GM18519 (cell line): Measurements from ENCODE around the gene NR2C2AP.
"Not testable (repeated sequence)": the region's sequence is repeated elsewhere in the genome, so short reads cannot be mapped to it uniquely, and the experiment has no call there.

Source experiments
- ATAC-seq: cut with Tn5 transposase; IDR thresholded peaks from one replicate; pipeline ENCODE4 v1.9.1; 2021; ENCODE audit warnings: mild to moderate bottlenecking, moderate library complexity; ENCODE audit not compliant: unreplicated experiment, low FRiP score

The NR2C2AP gene, protein sequence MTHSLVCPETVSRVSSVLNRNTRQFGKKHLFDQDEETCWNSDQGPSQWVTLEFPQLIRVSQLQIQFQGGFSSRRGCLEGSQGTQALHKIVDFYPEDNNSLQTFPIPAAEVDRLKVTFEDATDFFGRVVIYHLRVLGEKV

GRCh38 chr19:19203012-19203856 lies at the start of gene NR2C2AP:
TSS of gene NR2C2AP (minus strand) at chr19:19203414. CDS start at chr19:19203060, 354 bp downstream.
- peak; percentile 43 for ATAC-seq

- no peak for ATAC-seq
These were observed 47.1 kb upstream of the NR2C2AP start for GRCh38 chr19:19250196-19250801.

- no peak for ATAC-seq
These were observed 37.3 kb upstream of the NR2C2AP start for GRCh38 chr19:19240476-19240875.

DNA sequence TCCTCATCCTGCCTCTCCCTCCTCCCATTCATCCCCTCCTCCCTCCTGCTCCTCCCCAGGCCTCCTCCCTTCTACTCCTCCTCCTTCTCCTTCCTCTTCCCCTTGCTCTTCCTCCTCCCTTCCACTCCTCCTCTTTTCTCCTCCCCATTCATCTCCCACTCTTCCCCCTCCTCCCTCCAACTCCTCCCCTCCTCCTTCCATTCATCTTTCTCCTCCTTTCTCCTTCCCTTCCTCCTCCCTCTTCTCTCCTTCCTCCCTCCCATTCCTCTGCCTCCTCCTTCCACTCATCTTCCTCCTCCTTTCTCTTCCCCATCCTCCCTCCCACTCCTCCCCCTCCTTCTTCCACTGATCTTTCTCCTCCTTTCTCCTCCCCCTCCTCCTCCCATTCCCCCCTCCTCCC lies 36.5 kb upstream of the NR2C2AP start:
- ATAC-seq, result no peak

DNA sequence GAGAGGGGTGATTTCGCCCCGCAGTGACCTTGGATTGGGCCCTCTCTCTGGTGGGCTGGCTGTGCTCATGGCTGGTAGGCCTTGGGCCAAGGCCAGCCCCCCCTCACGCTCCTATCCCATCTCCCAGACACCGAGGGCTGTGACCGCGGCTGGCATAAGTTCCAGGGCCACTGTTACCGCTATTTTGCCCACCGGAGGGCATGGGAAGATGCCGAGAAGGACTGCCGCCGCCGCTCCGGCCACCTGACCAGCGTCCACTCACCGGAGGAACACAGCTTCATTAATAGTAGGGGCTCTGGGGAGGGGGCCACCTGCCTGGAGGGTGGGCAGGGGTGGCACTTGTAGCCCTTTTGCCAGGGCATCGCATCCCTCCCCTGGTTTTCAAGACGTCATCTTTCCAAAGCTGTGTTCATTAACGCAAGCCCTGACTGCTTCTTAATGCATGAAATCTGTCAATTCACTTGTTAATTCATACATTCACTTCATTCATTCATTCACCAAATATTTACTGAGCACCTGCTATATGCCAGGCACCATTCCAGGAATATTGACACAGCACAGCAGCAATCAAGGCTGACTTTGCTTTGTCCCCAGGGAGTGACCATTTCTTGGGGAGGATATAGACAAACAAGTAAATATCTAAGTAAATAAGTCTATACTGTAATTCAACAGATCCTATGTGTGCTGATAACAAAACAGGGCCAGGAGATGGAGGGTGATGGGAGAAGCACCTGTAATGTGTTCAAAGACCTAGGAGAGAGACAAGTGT lies 35.1 kb upstream of the NR2C2AP start:
- no peak for ATAC-seq

DNA sequence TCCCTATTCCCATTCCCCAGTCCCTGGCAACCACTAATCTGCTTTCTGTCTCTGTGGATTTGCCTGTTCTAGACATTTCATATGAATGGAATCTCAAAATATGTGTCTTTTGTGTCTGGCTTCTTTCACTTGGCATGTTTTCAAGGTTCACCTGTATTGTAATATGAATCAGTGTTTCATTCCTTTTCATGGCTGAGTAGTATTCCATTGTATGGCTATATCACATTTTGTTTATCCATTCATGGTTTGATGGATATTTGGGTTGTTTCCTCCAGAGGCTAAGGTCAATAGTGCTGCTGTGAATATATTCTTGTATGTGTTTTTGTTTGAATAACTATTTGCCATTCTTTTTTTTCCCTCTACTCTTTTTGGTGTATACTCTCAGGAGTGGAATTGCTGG lies 33.0 kb upstream of the NR2C2AP start:
- ATAC-seq, result no peak

GRCh38 chr19:19234220-19234816 lies 31.1 kb upstream of the NR2C2AP start:
- no peak for ATAC-seq

- ATAC-seq, result no peak
These were observed 29.1 kb upstream of the NR2C2AP start for GRCh38 chr19:19232261-19232721.

DNA sequence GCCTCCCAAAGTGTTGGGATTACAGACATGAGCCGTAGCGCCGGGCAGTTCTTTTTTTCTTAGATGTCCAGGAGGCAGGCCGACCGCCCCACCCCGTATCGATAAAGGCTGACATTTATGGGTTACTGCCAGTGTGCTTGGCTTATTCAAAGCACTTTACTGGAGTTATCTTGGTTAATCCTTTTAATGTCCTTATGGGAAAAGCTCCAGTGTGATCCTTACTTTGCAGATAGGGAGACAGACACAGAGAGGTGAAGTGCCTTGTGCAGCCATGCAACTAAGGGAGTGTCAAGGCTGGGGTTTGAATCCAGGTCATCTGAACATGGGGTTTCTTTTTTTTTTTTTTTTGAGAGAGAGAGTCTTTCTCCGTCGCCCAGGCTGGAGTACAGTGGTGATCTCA lies 27.8 kb upstream of the NR2C2AP start:
- no peak for ATAC-seq

DNA sequence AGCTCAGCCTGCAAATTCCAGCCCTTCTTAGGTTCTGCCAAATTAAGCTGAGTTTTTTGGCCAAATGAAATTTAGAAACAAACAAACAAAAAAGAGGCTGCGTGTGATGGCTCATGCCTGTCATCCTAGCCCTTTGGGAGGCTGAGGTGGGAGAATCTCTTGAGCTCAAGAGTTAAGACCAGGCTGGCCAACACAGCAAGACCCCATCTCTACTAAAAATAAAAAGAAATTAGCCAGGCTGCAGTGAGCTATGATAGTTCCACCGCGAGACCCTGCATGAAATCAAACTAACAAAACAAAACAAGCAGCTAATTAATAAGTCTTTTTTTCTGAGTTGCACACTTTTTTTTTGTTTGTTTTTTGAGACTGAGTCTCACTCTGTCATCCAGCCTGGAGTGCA lies 26.5 kb upstream of the NR2C2AP start:
- no peak for ATAC-seq

DNA sequence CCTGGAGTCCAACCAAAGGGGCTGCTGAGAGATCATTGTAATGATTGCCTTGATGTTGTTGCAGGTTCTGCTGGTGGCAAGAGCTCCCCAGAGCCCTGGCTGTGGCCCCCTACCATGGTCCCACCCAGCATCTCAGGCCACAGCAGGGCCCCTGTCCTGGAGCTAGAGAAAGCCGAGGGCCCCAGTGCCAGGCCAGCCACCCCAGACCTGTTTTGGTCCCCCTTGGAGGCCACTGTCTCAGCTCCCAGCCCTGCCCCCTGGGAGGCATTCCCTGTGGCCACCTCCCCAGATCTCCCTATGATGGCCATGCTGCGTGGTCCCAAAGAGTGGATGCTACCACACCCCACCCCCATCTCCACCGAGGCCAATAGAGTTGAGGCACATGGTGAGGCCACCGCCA lies 24.0 kb upstream of the NR2C2AP start:
- ATAC-seq, result no peak

DNA sequence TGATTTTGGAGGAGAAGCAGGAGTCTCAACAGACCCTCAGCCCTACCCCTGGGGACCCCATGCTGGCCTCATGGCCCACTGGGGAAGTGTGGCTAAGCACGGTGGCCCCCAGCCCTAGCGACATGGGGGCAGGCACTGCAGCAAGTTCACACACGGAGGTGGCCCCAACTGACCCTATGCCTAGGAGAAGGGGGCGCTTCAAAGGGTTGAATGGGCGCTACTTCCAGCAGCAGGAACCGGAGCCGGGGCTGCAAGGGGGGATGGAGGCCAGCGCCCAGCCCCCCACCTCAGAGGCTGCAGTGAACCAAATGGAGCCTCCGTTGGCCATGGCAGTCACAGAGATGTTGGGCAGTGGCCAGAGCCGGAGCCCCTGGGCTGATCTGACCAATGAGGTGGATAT lies 23.4 kb upstream of the NR2C2AP start:
- no peak for ATAC-seq

- ATAC-seq, result no peak
These were observed 23.0 kb upstream of the NR2C2AP start for GRCh38 chr19:19226204-19226603.

GRCh38 chr19:19224852-19225494 lies 21.8 kb upstream of the NR2C2AP start:
- no peak for ATAC-seq

DNA sequence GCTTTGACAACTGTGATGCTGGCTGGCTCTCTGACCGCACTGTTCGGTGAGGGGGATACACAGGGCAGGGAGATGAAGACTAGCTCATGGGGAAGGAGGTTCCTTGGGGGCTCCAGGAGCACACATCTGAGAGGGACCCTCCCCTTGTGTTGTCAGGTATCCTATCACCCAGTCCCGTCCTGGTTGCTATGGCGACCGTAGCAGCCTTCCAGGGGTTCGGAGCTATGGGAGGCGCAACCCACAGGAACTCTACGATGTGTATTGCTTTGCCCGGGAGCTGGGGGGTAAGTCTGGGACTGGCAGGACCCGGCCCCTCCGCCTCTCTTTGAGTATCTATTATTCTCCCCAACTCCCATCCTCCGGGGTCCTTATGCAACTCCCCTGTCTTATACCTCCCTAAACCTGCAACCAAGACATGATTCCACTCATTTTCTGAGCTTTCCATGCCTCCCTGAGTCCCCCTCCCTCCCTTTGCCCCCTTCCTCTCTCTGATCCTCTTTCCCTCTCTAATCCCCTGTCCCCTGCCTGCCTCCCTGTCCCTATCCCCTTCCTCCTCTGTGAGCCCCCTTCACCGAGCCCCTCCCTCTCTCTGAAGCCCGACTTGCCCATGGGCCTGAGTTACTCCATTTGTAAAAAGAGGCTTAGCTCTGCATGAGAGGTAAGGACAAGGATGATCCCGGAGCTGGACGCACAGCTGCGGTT lies 21.1 kb upstream of the NR2C2AP start:
- ATAC-seq, result no peak

- no peak for ATAC-seq
These were observed 20.4 kb upstream of the NR2C2AP start for GRCh38 chr19:19223636-19224035.

DNA sequence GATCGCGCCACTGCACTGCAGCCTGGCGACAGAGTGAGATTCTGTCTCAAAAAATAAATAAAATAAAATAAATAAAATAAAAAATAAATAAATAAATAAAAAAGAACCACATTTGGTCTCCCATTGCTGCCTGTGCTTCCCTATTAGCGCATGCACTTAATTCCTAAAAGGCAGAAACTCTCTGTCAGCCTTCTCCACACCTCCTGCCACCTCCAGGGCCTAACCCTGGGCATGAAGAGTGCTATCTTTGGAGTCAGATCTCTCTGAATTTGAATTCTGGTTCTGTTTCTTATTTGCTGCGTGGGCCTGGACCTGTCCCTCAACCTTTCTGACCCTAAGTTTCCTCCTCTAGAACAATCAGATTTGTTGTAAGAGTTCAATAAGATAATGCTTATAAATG lies 19.8 kb upstream of the NR2C2AP start:
- no peak for ATAC-seq

- ATAC-seq, result not testable (repeated sequence)
These were observed 17.8 kb upstream of the NR2C2AP start for GRCh38 chr19:19221000-19221399.

DNA sequence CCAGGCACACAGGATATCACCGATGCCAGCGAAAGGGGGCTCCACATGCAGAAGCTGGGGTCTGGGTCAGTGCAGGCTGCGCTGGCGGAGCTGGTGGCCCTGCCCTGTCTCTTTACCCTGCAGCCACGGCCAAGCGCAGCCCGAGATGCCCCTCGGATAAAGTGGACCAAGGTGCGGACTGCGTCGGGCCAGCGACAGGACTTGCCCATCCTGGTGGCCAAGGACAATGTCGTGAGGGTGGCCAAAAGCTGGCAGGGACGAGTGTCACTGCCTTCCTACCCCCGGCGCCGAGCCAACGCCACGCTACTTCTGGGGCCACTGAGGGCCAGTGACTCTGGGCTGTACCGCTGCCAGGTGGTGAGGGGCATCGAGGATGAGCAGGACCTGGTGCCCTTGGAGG lies 15.7 kb upstream of the NR2C2AP start:
- no peak for ATAC-seq
